Measurements from ENCODE around the gene DPP6.

GRCh38 chr7:154505362-154505761 is 453.2 kb downstream of the DPP6 start:
- no peak for TF ChIP-seq CTCF (IDR thresholded peaks at IDR 0.05)
- no peak for TF ChIP-seq POLR2A (IDR thresholded peaks at IDR 0.05)
- TF ChIP-seq POLR2AphosphoS5 (IDR thresholded peaks at IDR 0.05): no peak
- TF ChIP-seq EP300 (IDR thresholded peaks at IDR 0.05): no peak
